ENCODE data around the gene PCYT1A. TPM values are rescaled to one million over a fixed set of nuclear protein-coding genes. Genes with fewer than 3 reads are reported as not detected.
A peak's percentile ranks its signal among the peaks of the same experiment; 100 is the strongest.

Gene PCYT1A
- total RNA-seq (ENCODE audit: unreplicated experiment), result 55.2 TPM
- long read RNA-seq, full-length matches to known transcripts, result 9 of 17 reads
- long read RNA-seq, partial matches to known transcripts, result 2 of 17 reads
- long read RNA-seq, other reads (novel, unspliced or antisense), result 6 of 17 reads

GRCh38 chr3:196287440-196288140 is at the start of gene PCYT1A:
Gene PCYT1A, minus strand, starts transcription at chr3:196287726. Its CDS starts 17,195 bp downstream, at chr3:196270531.
- Mint-ChIP-seq H3K27ac (ENCODE audit: unreplicated experiment) (peak within 1 kb of the TSS; percentile 97), H3K36me3 (ENCODE audit: low read depth, unreplicated experiment) (peaks cover 5% of the 10 kb centered on the region), H3K4me3 (ENCODE audit: unreplicated experiment) (peak within 1 kb of the TSS; percentile 100), H3K4me1 (ENCODE audit: unreplicated experiment) (peaks cover 26% of the 10 kb centered on the region), H3K9me3 (ENCODE audit: unreplicated experiment) (no peaks in the 10 kb centered on the region), H3K27me3 (ENCODE audit: unreplicated experiment) (peaks cover 10% of the 10 kb centered on the region)
- TF ChIP-seq, protein P1, sequence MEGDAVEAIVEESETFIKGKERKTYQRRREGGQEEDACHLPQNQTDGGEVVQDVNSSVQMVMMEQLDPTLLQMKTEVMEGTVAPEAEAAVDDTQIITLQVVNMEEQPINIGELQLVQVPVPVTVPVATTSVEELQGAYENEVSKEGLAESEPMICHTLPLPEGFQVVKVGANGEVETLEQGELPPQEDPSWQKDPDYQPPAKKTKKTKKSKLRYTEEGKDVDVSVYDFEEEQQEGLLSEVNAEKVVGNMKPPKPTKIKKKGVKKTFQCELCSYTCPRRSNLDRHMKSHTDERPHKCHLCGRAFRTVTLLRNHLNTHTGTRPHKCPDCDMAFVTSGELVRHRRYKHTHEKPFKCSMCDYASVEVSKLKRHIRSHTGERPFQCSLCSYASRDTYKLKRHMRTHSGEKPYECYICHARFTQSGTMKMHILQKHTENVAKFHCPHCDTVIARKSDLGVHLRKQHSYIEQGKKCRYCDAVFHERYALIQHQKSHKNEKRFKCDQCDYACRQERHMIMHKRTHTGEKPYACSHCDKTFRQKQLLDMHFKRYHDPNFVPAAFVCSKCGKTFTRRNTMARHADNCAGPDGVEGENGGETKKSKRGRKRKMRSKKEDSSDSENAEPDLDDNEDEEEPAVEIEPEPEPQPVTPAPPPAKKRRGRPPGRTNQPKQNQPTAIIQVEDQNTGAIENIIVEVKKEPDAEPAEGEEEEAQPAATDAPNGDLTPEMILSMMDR (IDR thresholded peaks at IDR 0.05; ENCODE audit: unreplicated experiment), result no peak
- DNase-seq (ENCODE audit: low spot score), result peak; percentile 80

DNA sequence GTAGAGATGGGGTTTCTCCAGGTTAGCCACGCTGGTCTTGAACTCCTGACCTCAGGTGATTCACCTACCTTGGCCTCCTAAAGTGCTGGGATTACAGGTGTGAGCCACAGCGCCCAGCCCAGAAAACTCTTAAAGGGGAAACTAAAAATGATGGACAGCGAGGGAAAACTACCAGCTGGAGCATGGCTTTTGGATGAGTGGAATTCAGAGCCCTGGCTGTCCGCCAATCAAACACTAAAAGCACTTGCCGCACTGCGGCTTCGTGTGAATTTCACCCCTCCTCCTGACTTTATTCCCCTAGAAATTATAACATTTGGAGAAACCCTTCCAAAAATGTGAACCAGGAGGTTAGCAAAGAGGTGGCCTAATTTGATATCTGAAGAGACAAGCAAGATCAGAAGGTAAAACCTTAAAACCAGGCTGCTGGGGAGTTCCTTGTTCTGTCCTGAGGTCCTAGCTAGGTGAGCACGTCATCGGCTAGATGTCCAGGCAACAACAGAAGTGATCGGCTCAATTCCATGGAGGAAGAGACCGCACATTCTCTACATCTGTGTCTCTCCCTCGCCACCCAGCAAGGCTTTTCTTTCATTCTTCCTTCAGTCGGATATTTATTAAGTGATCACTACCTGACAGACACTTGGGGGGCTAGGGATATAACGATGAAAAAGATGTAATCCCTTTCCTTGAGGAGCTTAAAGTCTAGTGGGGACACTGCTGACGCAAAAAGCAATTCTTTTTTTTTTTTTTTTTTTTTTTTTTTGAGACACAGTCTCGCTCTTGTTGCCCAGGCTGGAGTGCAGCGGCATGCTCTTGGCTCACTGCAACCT is 49.0 kb upstream of the PCYT1A start:
- H3K36me3 Mint-ChIP-seq (ENCODE audit: low read depth, unreplicated experiment), result no peaks in the 10 kb centered on the region

GRCh38 chr3:196335503-196335948 is 48.0 kb upstream of the PCYT1A start:
- peaks cover 4% of the 10 kb centered on the region for H3K27me3 Mint-ChIP-seq (ENCODE audit: unreplicated experiment)
- no peak overlapping the region for H3K27ac Mint-ChIP-seq (ENCODE audit: unreplicated experiment)
- no peak for DNase-seq (ENCODE audit: low spot score)
- no peaks in the 10 kb centered on the region for H3K36me3 Mint-ChIP-seq (ENCODE audit: low read depth, unreplicated experiment)
- TF ChIP-seq, protein P1 (IDR thresholded peaks at IDR 0.05; ENCODE audit: unreplicated experiment), result no peak
- H3K9me3 Mint-ChIP-seq (ENCODE audit: unreplicated experiment), result no peaks in the 10 kb centered on the region
- H3K4me3 Mint-ChIP-seq (ENCODE audit: unreplicated experiment), result no peak overlapping the region
- no peaks in the 10 kb centered on the region for H3K4me1 Mint-ChIP-seq (ENCODE audit: unreplicated experiment)

More for the DNA sequence above, 49.0 kb upstream of the PCYT1A start:
- Mint-ChIP-seq H3K4me1 (ENCODE audit: unreplicated experiment) (no peaks in the 10 kb centered on the region), H3K9me3 (ENCODE audit: unreplicated experiment) (no peaks in the 10 kb centered on the region), H3K4me3 (ENCODE audit: unreplicated experiment) (no peak overlapping the region), H3K27me3 (ENCODE audit: unreplicated experiment) (peaks cover 4% of the 10 kb centered on the region), H3K27ac (ENCODE audit: unreplicated experiment) (no peak overlapping the region)
- DNase-seq (ENCODE audit: low spot score), result no peak
- TF ChIP-seq, protein P1 (IDR thresholded peaks at IDR 0.05; ENCODE audit: unreplicated experiment), result no peak

DNA sequence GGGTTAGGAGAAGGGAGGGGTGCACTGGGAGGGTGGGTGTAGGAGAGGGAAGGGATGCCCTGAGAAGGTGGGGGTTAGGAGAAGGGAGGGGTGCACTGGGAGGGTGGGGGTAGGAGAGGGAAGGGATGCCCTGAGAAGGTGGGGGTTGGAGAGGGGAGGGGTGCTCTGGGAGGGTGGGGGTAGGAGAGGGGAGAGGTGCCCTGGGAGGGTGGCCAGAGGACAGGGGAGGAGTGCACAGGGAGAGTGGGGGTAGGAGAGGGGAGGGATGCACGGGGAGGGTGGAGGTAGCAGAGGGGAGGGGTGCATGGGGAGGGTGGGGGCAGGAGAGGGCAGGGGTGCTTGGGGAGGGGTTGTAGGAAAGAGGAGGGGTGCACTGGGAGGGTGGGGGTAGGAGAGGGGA is 47.5 kb upstream of the PCYT1A start:
- H3K36me3 Mint-ChIP-seq (ENCODE audit: low read depth, unreplicated experiment), result no peaks in the 10 kb centered on the region
- peaks cover 6% of the 10 kb centered on the region for H3K27me3 Mint-ChIP-seq (ENCODE audit: unreplicated experiment)
- TF ChIP-seq, protein P1 (IDR thresholded peaks at IDR 0.05; ENCODE audit: unreplicated experiment), result no peak
- no peak overlapping the region for H3K27ac Mint-ChIP-seq (ENCODE audit: unreplicated experiment)
- no peak overlapping the region for H3K4me3 Mint-ChIP-seq (ENCODE audit: unreplicated experiment)
- no peaks in the 10 kb centered on the region for H3K4me1 Mint-ChIP-seq (ENCODE audit: unreplicated experiment)
- no peaks in the 10 kb centered on the region for H3K9me3 Mint-ChIP-seq (ENCODE audit: unreplicated experiment)
- no peak for DNase-seq (ENCODE audit: low spot score)

All from endothelial cell (in vitro differentiated cells).